NCI-H526 (cell line): ENCODE results near the gene PLCB4.
A peak's percentile ranks its signal among the peaks of the same experiment; 100 is the strongest.
"Not testable (repeated sequence)": the region's sequence is repeated elsewhere in the genome, so short reads cannot be mapped to it uniquely, and the experiment has no call there.

Experiments
- DNase-seq, 2 experiments: peaks; one replicate each; lab custom pipeline; 2025; lab: John Stamatoyannopoulos, UW

PLCB4 gene

GRCh38 chr20:9367328-9367727 is 298.4 kb downstream of the PLCB4 start:
- no peak for DNase-seq

GRCh38 chr20:9367746-9368145 is 298.9 kb downstream of the PLCB4 start:
- no peak for DNase-seq

- DNase-seq, result no peak
Measured at GRCh38 chr20:9368893-9369292, 300.0 kb downstream of the PLCB4 start.

GRCh38 chr20:9369557-9369956 is 300.7 kb downstream of the PLCB4 start:
- DNase-seq, result no peak

DNA sequence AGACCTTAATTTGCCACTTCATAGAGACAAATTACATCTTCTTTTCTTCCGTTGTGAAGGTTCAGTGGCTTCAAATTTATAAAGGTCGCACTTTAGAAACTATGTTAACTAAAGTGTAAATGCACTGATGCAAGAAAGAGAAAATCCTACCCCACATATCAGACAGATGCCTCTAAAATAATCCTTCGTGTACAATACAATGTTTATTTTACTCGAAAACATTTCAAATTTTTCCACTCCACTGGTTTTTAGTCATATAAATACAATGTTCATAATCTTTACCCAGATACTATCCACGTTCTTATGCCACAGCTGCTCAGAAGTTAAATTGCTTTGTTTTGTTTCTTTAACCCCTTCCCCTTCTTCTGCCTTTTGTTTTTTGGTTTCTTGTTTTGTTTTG is 305.2 kb downstream of the PLCB4 start:
- no peak for DNase-seq

DNA sequence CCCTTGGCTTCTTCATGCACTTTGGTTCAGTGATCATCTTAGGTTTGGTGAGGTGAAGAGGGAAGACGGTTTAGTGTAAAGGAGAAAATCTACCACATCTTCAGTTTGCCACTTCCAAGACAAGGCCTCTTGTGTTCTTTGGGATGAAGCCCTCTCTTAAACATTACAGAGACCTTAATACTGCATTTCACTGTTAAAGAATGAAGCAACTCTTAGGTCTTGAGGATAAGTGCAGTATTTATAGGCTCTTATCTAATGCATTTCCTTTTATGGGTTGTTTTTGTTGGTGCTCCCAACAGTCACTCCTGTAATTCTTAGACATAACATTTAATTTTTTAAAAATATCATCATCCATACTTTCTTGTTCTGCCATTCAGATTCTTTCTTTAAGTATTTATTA is 305.6 kb downstream of the PLCB4 start:
- no peak for DNase-seq

DNA sequence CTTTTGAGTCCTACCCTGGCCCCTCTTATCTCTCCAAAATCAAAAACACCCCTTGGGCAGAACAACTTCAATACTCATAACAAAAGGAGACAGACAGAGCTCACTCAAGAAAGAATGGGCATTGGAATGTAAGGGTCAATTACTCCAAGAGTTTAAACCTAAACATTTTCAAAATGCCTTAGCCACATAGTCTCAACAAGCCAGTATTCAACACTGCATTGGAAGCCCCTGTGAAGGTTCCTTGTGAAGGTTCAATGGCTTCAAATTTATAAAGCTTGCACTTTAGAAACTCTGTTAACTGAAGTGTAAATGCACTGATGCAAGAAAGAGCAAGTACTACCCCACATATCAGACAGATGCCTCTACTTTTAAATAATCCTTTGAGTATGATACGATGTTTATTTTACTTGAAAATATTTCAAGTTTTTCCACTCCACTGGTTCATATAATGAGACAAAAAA is 306.4 kb downstream of the PLCB4 start:
- DNase-seq, result no peak

GRCh38 chr20:9377007-9377406 is 308.1 kb downstream of the PLCB4 start:
- no peak for DNase-seq

- not testable (repeated sequence) for DNase-seq
Measured at GRCh38 chr20:9385345-9386310, 316.7 kb downstream of the PLCB4 start.

- peak in 1 of 2 experiments; percentile 17 for DNase-seq
Measured at GRCh38 chr20:9388160-9388812, 319.4 kb downstream of the PLCB4 start.

GRCh38 chr20:9388813-9389161 is 319.9 kb downstream of the PLCB4 start:
- no peak for DNase-seq

- no peak for DNase-seq
Measured at GRCh38 chr20:9389346-9389745, 320.5 kb downstream of the PLCB4 start.

DNA sequence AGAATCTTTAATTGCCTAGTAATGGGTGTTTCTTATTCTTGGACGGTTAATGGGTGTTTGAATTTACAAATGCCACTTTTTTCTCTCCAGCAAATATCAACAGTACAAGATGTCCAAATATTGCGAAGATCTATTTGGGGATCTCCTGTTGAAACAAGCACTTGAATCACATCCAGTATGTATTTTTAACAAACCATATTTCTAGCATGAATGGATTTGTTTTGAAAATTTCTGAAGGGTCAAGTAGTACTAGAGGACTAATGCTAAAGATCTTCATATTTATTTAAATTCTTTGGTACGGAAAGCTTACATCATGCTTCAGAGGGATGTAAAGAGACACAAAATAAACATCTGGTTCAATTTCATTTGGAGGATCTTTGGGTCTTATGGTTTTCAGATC is 321.6 kb downstream of the PLCB4 start:
- DNase-seq, result no peak

GRCh38 chr20:9392892-9393857 is 324.3 kb downstream of the PLCB4 start:
- peak; percentile 30 to 81 for DNase-seq

DNA sequence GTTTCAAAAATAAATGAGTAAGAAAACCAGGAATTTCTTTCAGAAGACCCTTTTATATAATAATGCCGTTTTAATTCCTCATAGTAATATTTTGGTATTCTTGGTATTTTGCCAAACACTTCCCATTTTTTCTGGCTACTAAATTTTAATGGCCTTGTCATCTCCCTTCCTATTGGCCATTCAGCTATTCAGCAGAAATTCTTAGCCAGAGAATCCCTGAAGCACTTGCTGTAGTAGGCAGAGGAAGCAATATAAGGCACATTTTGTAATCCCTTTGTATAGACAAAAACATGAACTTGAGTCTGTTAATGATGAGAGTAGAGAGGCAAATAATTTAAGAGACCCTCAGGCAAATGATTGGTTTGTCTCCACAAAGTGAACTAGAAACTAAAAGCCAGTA is 327.1 kb downstream of the PLCB4 start:
- no peak for DNase-seq

- no peak for DNase-seq
Measured at GRCh38 chr20:9397928-9398327, 329.0 kb downstream of the PLCB4 start.

DNA sequence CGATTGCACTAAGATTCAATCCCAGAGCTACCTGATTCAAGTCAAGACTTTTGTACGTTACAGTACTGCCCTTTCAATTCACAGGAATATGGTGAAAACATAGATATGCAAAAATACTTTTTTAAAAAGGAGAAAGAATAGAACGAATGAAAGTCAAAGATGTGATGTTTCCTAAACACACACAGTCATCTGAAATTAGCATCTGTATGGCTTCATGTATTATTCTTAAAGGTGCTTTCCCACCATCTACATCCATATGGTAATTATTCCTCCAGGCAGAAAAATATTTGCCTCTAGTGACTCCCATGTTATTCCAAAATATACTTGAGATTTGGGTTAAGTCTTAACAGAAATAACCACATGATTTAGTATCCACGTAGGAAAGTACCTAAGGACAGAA is 330.0 kb downstream of the PLCB4 start:
- DNase-seq, result no peak

- peak in 1 of 2 experiments; percentile 9 for DNase-seq
Measured at GRCh38 chr20:9399322-9399721, 330.4 kb downstream of the PLCB4 start.

- DNase-seq, result no peak
Measured at GRCh38 chr20:9400171-9401025, 331.5 kb downstream of the PLCB4 start.

- DNase-seq, result no peak
Measured at GRCh38 chr20:9401371-9401770, 332.5 kb downstream of the PLCB4 start.

GRCh38 chr20:9402141-9402540 is 333.3 kb downstream of the PLCB4 start:
- DNase-seq, result no peak
